Heart right ventricle (tissue), 16 donors: Measurements from ENCODE around the gene TLL1. TPM values are rescaled to one million over a fixed set of nuclear protein-coding genes. Genes with fewer than 3 reads are reported as not detected.

Experiments used
- ATAC-seq, 8 donors: fragments of 200-7000 bp; cut with Tn5 transposase; one replicate each; pipeline ENCODE4 v1.9.1; 2020; ENCODE audit warnings: mild to moderate bottlenecking in 8 of 8, moderate library complexity in 8 of 8, moderate number of reproducible peaks in 1 of 8
- DNase-seq, 2 donors: peaks; one replicate each; pipeline ENCODE4 v3.0.0-alpha.2; 2020
- H3K27ac ChIP-seq, 10 donors: fragments of 200-600 bp; sonication (generic) in 2 of 10; one replicate each; pipeline versions ENCODE4 v1.5.0 to v1.8.0; 2020 to 2022; ENCODE audit warnings: mild to moderate bottlenecking in 3 of 10
- H3K27me3 ChIP-seq, 7 donors: fragments of 200-600 bp; one replicate each; pipeline ENCODE4 v1.8.0; 2021 to 2022; ENCODE audit warnings: mild to moderate bottlenecking in 2 of 7
- H3K36me3 ChIP-seq, 9 donors: fragments of 200-600 bp; sonication (generic) in 1 of 9; one replicate each; pipeline versions ENCODE4 v1.5.0 to v1.8.0; 2020 to 2022; ENCODE audit warnings: mild to moderate bottlenecking in 2 of 9
- H3K4me1 ChIP-seq, 9 donors: fragments of 200-600 bp; sonication (generic) in 1 of 9; one replicate each; pipeline versions ENCODE4 v1.5.0 to v1.8.0; 2020 to 2022; ENCODE audit warnings: mild to moderate bottlenecking in 4 of 9
- H3K4me3 ChIP-seq, 10 donors: fragments of 200-600 bp; sonication (generic) in 2 of 10; one replicate each; pipeline versions ENCODE4 v1.5.0 to v1.8.0; 2020 to 2022; ENCODE audit warnings: mild to moderate bottlenecking in 7 of 10, moderate library complexity in 2 of 10
- H3K9me3 ChIP-seq, 11 donors: fragments of 200-600 bp in 10 of 11; sonication (generic) in 2 of 11; one replicate each; pipeline versions ENCODE4 v1.5.0 to v1.8.0; 2013 to 2022; ENCODE audit warnings: mild to moderate bottlenecking in 2 of 11, control low read depth in 1 of 11, moderate library complexity in 1 of 11
- WGBS, 2 donors: extraction: QIAGEN DNeasy Blood & Tissue Kit; methylation state at CpG; one replicate each; pipeline ENCODE4 v1.1.7; 2013; ENCODE audit warnings: inconsistent platforms in 1 of 2; 5-methylcytosine and 5-hydroxymethylcytosine counted together
- intact Hi-C, 10 donors: fragments of 100-400 bp; cut with DNase I; formaldehyde crosslinking; loops; one replicate each; pipeline versions ENCODE4 v1.11.1 to v1.14.2; 2022
- polyA plus RNA-seq, 2 donors: library from polyadenylated mRNA; stranded (reverse); fragments of 200-250 nt; gene quantifications; one replicate each; pipeline ENCODE4 v1.2.3, GENCODE V29; 2013
- total RNA-seq, 10 donors: library from RNA; stranded (reverse); fragmentation: NEBNext Ultra II Directional in 3 of 10; extraction: Animal tissue kit (Norgen Biotek cat#: 25700) in 3 of 10; gene quantifications; one replicate each; pipeline versions ENCODE4 v1.2.1 to v1.2.4, GENCODE V29; 2021 to 2023
- TF ChIP-seq, protein P1 (sequence below), 9 donors: fragments of 200-600 bp; sonication (generic) in 2 of 9; IDR thresholded peaks; one replicate each; pipeline versions ENCODE4 v1.5.0 to v1.8.0; 2021 to 2022; ENCODE audit warnings: antibody characterized with exemption in 9 of 9, mild to moderate bottlenecking in 5 of 9, moderate library complexity in 1 of 9
- donor health status: Arrhythmogenic right ventricular cardiomyopathy.
- donor health status: ischemic (EF 13 %, LVEDD 7.1; RV severe dilation, severe dysfunction).
- donor health status: healthy with polysubstance abuse.
- donor health status: DM: no; HTN: yes; CAD: no.
- donor health status: DM: no; HTN: no; CAD: no.
- donor health status: ischemic (EF 25% LVEDD 6.9; RV normal size, moderate dysfunction).
- donor health status: ischemic (EF 25% LVEDD 5.7; RV mildly dilated, moderate dysfunction).
- donor health status: healthy.
- donor health status: DM: yes; HTN: yes; CAD: no.
- donor health status: Ischemic cardiomyopathy.
- donor health status: ischemic (EF 35%, LVEDD 5.7; RV mildly dilated, moderate dysfunction).
- donor health status: nonischemic (EF 11% LVEDD 7.7; RV severe dilation, severe dysfunction).
- donor health status: DM: yes; HTN: yes; CAD: no.
- donor health status: PGD.
- donor health status: ischemic (EF 29% LVEDD 5.4; RV normal size, mild dysfunction).
- donor health status: nonischemic (EF 23%, LVEDD 6.1; RV moderate dilation, normal function).

The TLL1 gene
- total and polyA plus RNA-seq, 12 donors = 0.17 to 2.3 (median 0.71) TPM

DNA sequence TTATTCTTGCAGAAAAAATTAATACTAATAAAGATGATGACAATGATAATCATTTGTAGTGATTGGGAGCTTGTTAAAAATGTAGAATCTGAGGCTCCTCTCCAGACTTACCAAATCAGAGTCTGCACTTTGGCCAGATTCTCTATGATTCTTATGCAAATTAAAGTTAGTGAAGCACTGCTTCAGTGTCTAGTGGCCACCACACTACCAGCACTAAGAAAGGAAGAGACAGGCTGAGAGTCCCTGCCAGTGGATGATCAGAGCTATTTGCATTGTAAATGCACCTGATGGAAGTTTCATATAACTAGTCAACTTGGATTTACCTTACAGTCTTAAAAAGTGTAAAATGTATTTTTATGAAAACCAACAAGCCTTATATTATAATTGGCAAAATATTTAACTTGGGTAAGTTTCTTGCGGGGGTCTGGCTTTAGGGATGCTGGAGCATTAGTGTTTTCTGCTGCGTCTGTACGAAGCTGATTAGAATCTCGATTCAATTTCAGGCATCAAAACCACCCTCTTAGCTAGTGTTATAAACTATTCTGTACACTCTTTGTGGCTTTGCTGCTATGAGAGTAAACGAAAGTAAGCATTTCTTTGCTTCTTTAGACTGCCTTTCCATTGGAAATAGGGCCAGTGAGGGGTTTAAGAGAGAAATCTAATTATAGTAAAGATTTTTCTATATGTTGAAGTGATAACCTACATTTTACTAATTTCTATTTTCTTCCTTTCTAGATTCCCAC, 114.1 kb downstream of the TLL1 start:
- H3K4me1 ChIP-seq = no peaks in the 10 kb centered on the region
- H3K27me3 ChIP-seq = no peaks in the 10 kb centered on the region
- no peaks in the 10 kb centered on the region for H3K36me3 ChIP-seq
- TF ChIP-seq, protein P1, sequence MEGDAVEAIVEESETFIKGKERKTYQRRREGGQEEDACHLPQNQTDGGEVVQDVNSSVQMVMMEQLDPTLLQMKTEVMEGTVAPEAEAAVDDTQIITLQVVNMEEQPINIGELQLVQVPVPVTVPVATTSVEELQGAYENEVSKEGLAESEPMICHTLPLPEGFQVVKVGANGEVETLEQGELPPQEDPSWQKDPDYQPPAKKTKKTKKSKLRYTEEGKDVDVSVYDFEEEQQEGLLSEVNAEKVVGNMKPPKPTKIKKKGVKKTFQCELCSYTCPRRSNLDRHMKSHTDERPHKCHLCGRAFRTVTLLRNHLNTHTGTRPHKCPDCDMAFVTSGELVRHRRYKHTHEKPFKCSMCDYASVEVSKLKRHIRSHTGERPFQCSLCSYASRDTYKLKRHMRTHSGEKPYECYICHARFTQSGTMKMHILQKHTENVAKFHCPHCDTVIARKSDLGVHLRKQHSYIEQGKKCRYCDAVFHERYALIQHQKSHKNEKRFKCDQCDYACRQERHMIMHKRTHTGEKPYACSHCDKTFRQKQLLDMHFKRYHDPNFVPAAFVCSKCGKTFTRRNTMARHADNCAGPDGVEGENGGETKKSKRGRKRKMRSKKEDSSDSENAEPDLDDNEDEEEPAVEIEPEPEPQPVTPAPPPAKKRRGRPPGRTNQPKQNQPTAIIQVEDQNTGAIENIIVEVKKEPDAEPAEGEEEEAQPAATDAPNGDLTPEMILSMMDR (IDR thresholded peaks at IDR 0.05) = no peak
- no peak overlapping the region for H3K27ac ChIP-seq
- ATAC-seq (no peak), DNase-seq (no peak)
- no peaks in the 10 kb centered on the region for H3K9me3 ChIP-seq
- WGBS, 2 donors = 76 to 85% methylated on average over 5 of the region's 5 CpGs
- H3K4me3 ChIP-seq = no peak overlapping the region
- intact Hi-C loops = no loop called here

DNA sequence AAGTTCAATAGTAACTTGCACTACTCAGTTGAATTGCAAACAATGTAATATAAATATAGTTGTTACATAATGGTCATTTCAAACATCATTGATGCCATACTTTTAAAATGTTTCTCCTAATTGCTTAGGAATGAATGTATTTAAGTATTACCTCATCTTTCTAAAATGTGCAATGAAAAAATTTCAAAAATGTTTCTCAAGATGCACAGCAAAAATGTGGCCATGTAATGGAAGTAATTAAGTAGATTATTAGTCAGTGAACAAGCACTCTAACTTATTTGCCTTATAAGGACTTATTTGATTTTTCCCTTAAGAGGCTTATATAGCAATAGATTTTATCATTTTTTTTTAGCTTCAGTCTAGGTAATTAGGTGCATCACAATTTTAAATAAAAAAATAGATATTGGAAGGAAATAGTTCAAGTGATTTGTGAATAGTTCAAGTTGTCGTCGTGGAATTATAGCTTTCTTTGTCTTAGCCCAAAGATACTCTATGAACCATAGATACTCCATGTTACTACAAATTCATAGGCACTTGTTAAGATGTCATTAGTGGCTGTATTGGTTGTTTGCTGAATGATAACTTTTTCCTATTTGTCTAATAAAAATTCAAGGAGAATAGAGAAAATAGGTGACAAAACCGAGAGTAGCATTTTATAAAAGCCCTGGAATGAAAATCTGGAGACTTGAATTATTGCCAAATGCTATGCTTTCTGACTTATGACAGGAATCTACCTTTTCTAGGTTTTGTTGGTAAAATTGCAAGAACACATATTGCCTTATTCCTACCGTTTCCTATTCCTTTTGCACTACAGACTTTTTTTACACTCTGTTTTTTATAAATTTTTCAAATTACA, 118.5 kb downstream of the TLL1 start:
- H3K4me3 ChIP-seq = no peak overlapping the region
- H3K4me1 ChIP-seq = no peaks in the 10 kb centered on the region
- intact Hi-C loops = no loop called here
- no peak overlapping the region for H3K27ac ChIP-seq
- DNase-seq = no peak
- H3K27me3 ChIP-seq = no peaks in the 10 kb centered on the region
- 82 to 85% methylated on average over 4 of the region's 4 CpGs for WGBS, 2 donors
- no peaks in the 10 kb centered on the region for H3K9me3 ChIP-seq
- TF ChIP-seq, protein P1 (IDR thresholded peaks at IDR 0.05) = no peak
- no peaks in the 10 kb centered on the region for H3K36me3 ChIP-seq
- ATAC-seq = no peak

DNA sequence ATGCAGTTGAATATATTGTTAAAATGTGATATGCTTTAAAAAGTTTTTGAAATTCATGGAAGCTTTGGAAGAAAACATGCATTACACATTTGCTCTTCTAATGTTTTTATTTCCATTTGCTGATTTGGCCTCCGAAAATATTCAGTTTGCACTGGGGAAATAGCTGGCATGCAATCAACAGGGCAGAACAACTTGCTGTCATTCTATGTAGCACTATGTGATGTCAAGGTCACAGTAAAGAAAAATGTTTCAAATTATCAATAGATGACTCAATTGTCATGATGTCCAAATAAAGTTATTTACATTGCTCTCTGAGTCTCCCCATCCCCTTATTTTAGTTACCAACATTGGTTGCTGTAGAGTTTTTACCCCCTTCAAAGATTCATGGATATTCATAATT, 119.2 kb downstream of the TLL1 start:
- no peaks in the 10 kb centered on the region for H3K27me3 ChIP-seq
- TF ChIP-seq, protein P1 (IDR thresholded peaks at IDR 0.05) = no peak
- DNase-seq = no peak
- no peaks in the 10 kb centered on the region for H3K4me1 ChIP-seq
- intact Hi-C loops = no loop called here
- H3K9me3 ChIP-seq = no peaks in the 10 kb centered on the region
- no peaks in the 10 kb centered on the region for H3K36me3 ChIP-seq
- ATAC-seq = no peak
- 52 to 66% methylated on average over 1 of the region's 1 CpG for WGBS, 2 donors
- H3K4me3 ChIP-seq = no peak overlapping the region
- no peak overlapping the region for H3K27ac ChIP-seq

DNA sequence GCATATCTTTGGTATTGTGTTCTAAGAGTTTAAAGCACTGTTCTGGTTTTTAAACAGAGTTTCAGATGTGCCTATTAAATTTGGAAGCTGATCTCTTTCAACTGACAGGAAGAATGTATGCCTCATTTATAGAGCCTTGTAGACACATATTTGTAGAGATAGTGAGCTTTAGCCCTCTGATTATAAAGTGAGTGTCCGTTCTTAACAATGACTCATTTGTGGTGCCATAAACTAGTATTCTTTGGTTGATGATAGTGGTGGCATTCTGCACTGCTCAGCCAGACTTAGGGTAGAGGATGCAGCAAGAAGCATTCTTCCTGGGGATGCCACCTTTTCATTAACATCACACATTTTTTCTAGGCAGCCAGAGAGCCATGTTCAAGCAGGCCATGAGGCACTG, 121.7 kb downstream of the TLL1 start:
- no peaks in the 10 kb centered on the region for H3K27me3 ChIP-seq
- no peak for DNase-seq
- H3K9me3 ChIP-seq = no peaks in the 10 kb centered on the region
- no peaks in the 10 kb centered on the region for H3K36me3 ChIP-seq
- intact Hi-C loops = no loop called here
- TF ChIP-seq, protein P1 (IDR thresholded peaks at IDR 0.05) = no peak
- H3K4me3 ChIP-seq = no peak overlapping the region
- no peak for ATAC-seq
- H3K27ac ChIP-seq = no peak overlapping the region
- H3K4me1 ChIP-seq = no peaks in the 10 kb centered on the region
- WGBS, 2 donors = 21 to 36% methylated on average over 1 of the region's 1 CpG
